Body of pancreas (tissue), 4 donors: Measurements from ENCODE around the gene C17orf67.

Experiments used
- CTCF ChIP-seq, 7 experiments: fragments of 450-650 bp in 4 of 7; fragments of 200-600 bp in 3 of 7; sonication (generic) in 3 of 7; IDR thresholded peaks; one replicate each; pipeline ENCODE4 v1.5.1; 2016 to 2019; ENCODE audit warnings: antibody characterized with exemption in 7 of 7
- POLR2A ChIP-seq, 3 donors: fragments of 450-650 bp; IDR thresholded peaks; one replicate each; pipeline ENCODE4 v1.6.1; 2016; ENCODE audit warnings: antibody characterized with exemption in 3 of 3, mild to moderate bottlenecking in 2 of 3

GRCh38 chr17:56815711-56816110 lies 18.0 kb downstream of the C17orf67 start:
- TF ChIP-seq CTCF (IDR thresholded peaks at IDR 0.05) = no peak
- no peak for TF ChIP-seq POLR2A (IDR thresholded peaks at IDR 0.05)
